Measurements from ENCODE around the gene TNNI2.

DNA sequence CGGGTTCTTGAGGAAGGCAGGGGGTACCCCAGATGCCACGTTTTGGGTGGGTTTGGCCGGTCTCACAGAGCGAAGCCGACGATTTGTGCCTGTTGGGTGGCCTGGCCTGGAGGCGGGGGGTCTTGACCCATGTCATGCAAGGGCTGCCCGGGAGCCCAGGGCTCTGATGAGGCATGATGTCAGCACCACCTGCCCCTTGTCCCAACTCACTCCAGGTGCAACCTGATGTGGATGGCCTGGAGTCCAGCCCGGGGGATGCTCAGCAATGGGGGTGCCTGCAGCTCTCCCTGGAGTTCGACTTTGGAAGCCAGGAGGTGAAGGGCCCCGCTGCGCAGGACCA is 3.1 kb upstream of the TNNI2 start:
- TF ChIP-seq, protein P1, sequence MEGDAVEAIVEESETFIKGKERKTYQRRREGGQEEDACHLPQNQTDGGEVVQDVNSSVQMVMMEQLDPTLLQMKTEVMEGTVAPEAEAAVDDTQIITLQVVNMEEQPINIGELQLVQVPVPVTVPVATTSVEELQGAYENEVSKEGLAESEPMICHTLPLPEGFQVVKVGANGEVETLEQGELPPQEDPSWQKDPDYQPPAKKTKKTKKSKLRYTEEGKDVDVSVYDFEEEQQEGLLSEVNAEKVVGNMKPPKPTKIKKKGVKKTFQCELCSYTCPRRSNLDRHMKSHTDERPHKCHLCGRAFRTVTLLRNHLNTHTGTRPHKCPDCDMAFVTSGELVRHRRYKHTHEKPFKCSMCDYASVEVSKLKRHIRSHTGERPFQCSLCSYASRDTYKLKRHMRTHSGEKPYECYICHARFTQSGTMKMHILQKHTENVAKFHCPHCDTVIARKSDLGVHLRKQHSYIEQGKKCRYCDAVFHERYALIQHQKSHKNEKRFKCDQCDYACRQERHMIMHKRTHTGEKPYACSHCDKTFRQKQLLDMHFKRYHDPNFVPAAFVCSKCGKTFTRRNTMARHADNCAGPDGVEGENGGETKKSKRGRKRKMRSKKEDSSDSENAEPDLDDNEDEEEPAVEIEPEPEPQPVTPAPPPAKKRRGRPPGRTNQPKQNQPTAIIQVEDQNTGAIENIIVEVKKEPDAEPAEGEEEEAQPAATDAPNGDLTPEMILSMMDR (IDR thresholded peaks at IDR 0.05) = no peak
- no peak for TF ChIP-seq POLR2A (IDR thresholded peaks at IDR 0.05)
